ENCODE data around the gene RFESD. TPM values are rescaled to one million over a fixed set of nuclear protein-coding genes. Genes with fewer than 3 reads are reported as not detected.
"Not testable (repeated sequence)": the region's sequence is repeated elsewhere in the genome, so short reads cannot be mapped to it uniquely, and the experiment has no call there.

Gene RFESD
- total RNA-seq, 2 donors from 2014 or later = 4.0 to 4.8 TPM

GRCh38 chr5:95672641-95673040 is 26.1 kb downstream of the RFESD start:
- no peak for ATAC-seq (replicated peaks in 1 of 2)
- H3K27ac Mint-ChIP-seq = no peak overlapping the region
- no peaks in the 10 kb centered on the region for H3K27me3 Mint-ChIP-seq (ENCODE audit: low read depth)
- no peaks in the 10 kb centered on the region for H3K9me3 Mint-ChIP-seq
- H3K4me3 Mint-ChIP-seq = no peak overlapping the region
- H3K36me3 Mint-ChIP-seq (ENCODE audit: insufficient read depth in 2 of 2) = no peaks in the 10 kb centered on the region
- DNase-seq = no peak
- peaks cover 5% of the 10 kb centered on the region for H3K4me1 Mint-ChIP-seq (ENCODE audit: low read depth)

GRCh38 chr5:95673081-95673480 is 26.5 kb downstream of the RFESD start:
- ATAC-seq (replicated peaks in 1 of 2) (no peak), DNase-seq (no peak)
- Mint-ChIP-seq H3K27ac (no peak overlapping the region), H3K36me3 (ENCODE audit: insufficient read depth in 2 of 2) (no peaks in the 10 kb centered on the region), H3K9me3 (no peaks in the 10 kb centered on the region), H3K27me3 (ENCODE audit: low read depth) (no peaks in the 10 kb centered on the region), H3K4me1 (ENCODE audit: low read depth) (peaks cover 5% of the 10 kb centered on the region), H3K4me3 (no peak overlapping the region)

- H3K9me3 Mint-ChIP-seq = no peaks in the 10 kb centered on the region
- ATAC-seq (replicated peaks in 1 of 2) (no peak), DNase-seq (no peak)
- H3K27ac Mint-ChIP-seq = no peak within 1 kb of the TSS
- H3K4me3 Mint-ChIP-seq = no peak within 1 kb of the TSS
- H3K27me3 Mint-ChIP-seq (ENCODE audit: low read depth) = peaks cover 13% of the 10 kb centered on the region
- no peaks in the 10 kb centered on the region for H3K4me1 Mint-ChIP-seq (ENCODE audit: low read depth)
- no peaks in the 10 kb centered on the region for H3K36me3 Mint-ChIP-seq (ENCODE audit: insufficient read depth in 2 of 2)
These were observed 36.3 kb downstream of the RFESD start, which contains the start of gene SPATA9 for GRCh38 chr5:95682891-95683290. Gene SPATA9, minus strand, starts transcription at chr5:95682991. Its CDS starts 137 bp downstream, at chr5:95682854.

GRCh38 chr5:95684361-95684760 is 37.8 kb downstream of the RFESD start:
- H3K4me1 Mint-ChIP-seq (ENCODE audit: low read depth) = no peaks in the 10 kb centered on the region
- peaks cover 13% of the 10 kb centered on the region for H3K27me3 Mint-ChIP-seq (ENCODE audit: low read depth)
- peaks cover 0 to 2% of the 10 kb centered on the region in 2 donors for H3K9me3 Mint-ChIP-seq
- H3K27ac Mint-ChIP-seq = no peak overlapping the region
- DNase-seq = no peak
- peaks cover 0 to 1% of the 10 kb centered on the region in 2 donors for H3K36me3 Mint-ChIP-seq (ENCODE audit: insufficient read depth in 2 of 2)
- no peak for ATAC-seq (replicated peaks in 1 of 2)
- H3K4me3 Mint-ChIP-seq = no peak overlapping the region

GRCh38 chr5:95686651-95687050 is 40.1 kb downstream of the RFESD start:
- Mint-ChIP-seq H3K4me1 (ENCODE audit: low read depth) (no peaks in the 10 kb centered on the region), H3K27me3 (ENCODE audit: low read depth) (peaks cover 13% of the 10 kb centered on the region), H3K9me3 (peaks cover 0 to 2% of the 10 kb centered on the region in 2 donors), H3K4me3 (no peak overlapping the region), H3K27ac (no peak overlapping the region), H3K36me3 (ENCODE audit: insufficient read depth in 2 of 2) (peaks cover 0 to 1% of the 10 kb centered on the region in 2 donors)
- no peak for DNase-seq
- no peak for ATAC-seq (replicated peaks in 1 of 2)

GRCh38 chr5:95689680-95690079 is 43.1 kb downstream of the RFESD start:
- ATAC-seq (replicated peaks in 1 of 2) (no peak), DNase-seq (no peak)
- Mint-ChIP-seq H3K4me1 (ENCODE audit: low read depth) (no peaks in the 10 kb centered on the region), H3K27me3 (ENCODE audit: low read depth) (peaks cover 5% of the 10 kb centered on the region), H3K9me3 (peaks cover 0 to 2% of the 10 kb centered on the region in 2 donors), H3K36me3 (ENCODE audit: insufficient read depth in 2 of 2) (peaks cover 0 to 1% of the 10 kb centered on the region in 2 donors), H3K27ac (no peak overlapping the region), H3K4me3 (no peak overlapping the region)

- Mint-ChIP-seq H3K36me3 (ENCODE audit: insufficient read depth in 2 of 2) (peaks cover 0 to 1% of the 10 kb centered on the region in 2 donors), H3K27me3 (ENCODE audit: low read depth) (peaks cover 5% of the 10 kb centered on the region), H3K9me3 (peaks cover 0 to 2% of the 10 kb centered on the region in 2 donors)
These were observed 43.8 kb downstream of the RFESD start for GRCh38 chr5:95690333-95690732.

GRCh38 chr5:95697781-95698681 is 51.5 kb downstream of the RFESD start:
- Mint-ChIP-seq H3K36me3 (ENCODE audit: insufficient read depth in 2 of 2) (no peaks in the 10 kb centered on the region), H3K27ac (no peak overlapping the region), H3K27me3 (ENCODE audit: low read depth) (peaks cover 15% of the 10 kb centered on the region), H3K9me3 (no peaks in the 10 kb centered on the region), H3K4me3 (no peak overlapping the region), H3K4me1 (ENCODE audit: low read depth) (no peaks in the 10 kb centered on the region)
- ATAC-seq (replicated peaks in 1 of 2) (no peak), DNase-seq (no peak)

More at GRCh38 chr5:95690333-95690732, 43.8 kb downstream of the RFESD start:
- Mint-ChIP-seq H3K4me1 (ENCODE audit: low read depth) (no peaks in the 10 kb centered on the region), H3K4me3 (no peak overlapping the region), H3K27ac (no peak overlapping the region)
- no peak for ATAC-seq (replicated peaks in 1 of 2)
- DNase-seq = no peak

- Mint-ChIP-seq H3K36me3 (ENCODE audit: insufficient read depth in 2 of 2) (no peaks in the 10 kb centered on the region), H3K4me1 (ENCODE audit: low read depth) (no peaks in the 10 kb centered on the region), H3K4me3 (no peak overlapping the region), H3K27ac (no peak overlapping the region), H3K27me3 (ENCODE audit: low read depth) (peaks cover 15% of the 10 kb centered on the region), H3K9me3 (no peaks in the 10 kb centered on the region)
- DNase-seq (no peak), ATAC-seq (replicated peaks in 1 of 2) (no peak)
These were observed 52.8 kb downstream of the RFESD start for GRCh38 chr5:95699337-95699736.

- no peak for ATAC-seq (replicated peaks in 1 of 2)
- Mint-ChIP-seq H3K9me3 (no peaks in the 10 kb centered on the region), H3K36me3 (ENCODE audit: insufficient read depth in 2 of 2) (no peaks in the 10 kb centered on the region), H3K4me3 (no peak overlapping the region), H3K27me3 (ENCODE audit: low read depth) (peaks cover 15% of the 10 kb centered on the region), H3K27ac (no peak overlapping the region), H3K4me1 (ENCODE audit: low read depth) (no peaks in the 10 kb centered on the region)
- DNase-seq = no peak
These were observed 54.5 kb downstream of the RFESD start for GRCh38 chr5:95701074-95701473.

GRCh38 chr5:95704150-95704549 is 57.6 kb downstream of the RFESD start:
- Mint-ChIP-seq H3K27me3 (ENCODE audit: low read depth) (peaks cover 6% of the 10 kb centered on the region), H3K36me3 (ENCODE audit: insufficient read depth in 2 of 2) (no peaks in the 10 kb centered on the region), H3K4me1 (ENCODE audit: low read depth) (no peaks in the 10 kb centered on the region), H3K27ac (no peak overlapping the region), H3K9me3 (no peaks in the 10 kb centered on the region), H3K4me3 (no peak overlapping the region)
- DNase-seq (no peak), ATAC-seq (replicated peaks in 1 of 2) (no peak)

- not testable (repeated sequence) for H3K27ac Mint-ChIP-seq; H3K36me3 Mint-ChIP-seq (ENCODE audit: insufficient read depth in 2 of 2); H3K4me3 Mint-ChIP-seq; H3K4me1 Mint-ChIP-seq (ENCODE audit: low read depth); H3K27me3 Mint-ChIP-seq (ENCODE audit: low read depth); ATAC-seq (replicated peaks in 1 of 2); DNase-seq; H3K9me3 Mint-ChIP-seq
These were observed 59.6 kb downstream of the RFESD start for GRCh38 chr5:95706196-95706595.

GRCh38 chr5:95707055-95707454 is 60.5 kb downstream of the RFESD start:
- DNase-seq (no peak), ATAC-seq (replicated peaks in 1 of 2) (no peak)
- Mint-ChIP-seq H3K27me3 (ENCODE audit: low read depth) (no peaks in the 10 kb centered on the region), H3K4me1 (ENCODE audit: low read depth) (peaks cover 7% of the 10 kb centered on the region), H3K36me3 (ENCODE audit: insufficient read depth in 2 of 2) (no peaks in the 10 kb centered on the region), H3K27ac (no peak overlapping the region), H3K9me3 (no peaks in the 10 kb centered on the region), H3K4me3 (no peak overlapping the region)
